NCI-H345 treated with DMSO at 0.1 percent for 48 hours (cell line): ENCODE measurements around the gene RHEBL1.

Source experiments
- DNase-seq: peaks from one replicate; lab custom pipeline; 2025; ENCODE audit not compliant: unreplicated experiment; lab: John Stamatoyannopoulos, UW

RHEBL1 gene

DNA sequence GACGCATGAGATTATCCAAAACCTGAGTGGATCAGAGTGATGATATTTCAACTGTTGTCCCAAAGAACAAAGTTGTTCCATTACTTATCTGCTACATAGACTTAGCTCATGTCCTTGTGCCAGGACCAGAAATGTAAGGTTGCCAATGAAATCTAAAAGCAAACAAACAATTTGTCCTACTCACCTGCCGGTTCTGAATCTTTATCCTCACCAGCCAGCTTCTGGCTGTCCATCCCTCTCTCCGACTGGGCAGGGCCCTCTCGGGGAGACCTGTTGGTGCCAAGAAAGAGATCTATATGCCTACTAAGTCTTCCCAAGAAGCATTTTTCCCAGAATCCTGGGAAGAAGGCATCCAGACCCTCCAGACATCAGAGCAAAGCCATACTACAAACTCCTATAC lies 14.7 kb downstream of the RHEBL1 start:
- no peak for DNase-seq

DNA sequence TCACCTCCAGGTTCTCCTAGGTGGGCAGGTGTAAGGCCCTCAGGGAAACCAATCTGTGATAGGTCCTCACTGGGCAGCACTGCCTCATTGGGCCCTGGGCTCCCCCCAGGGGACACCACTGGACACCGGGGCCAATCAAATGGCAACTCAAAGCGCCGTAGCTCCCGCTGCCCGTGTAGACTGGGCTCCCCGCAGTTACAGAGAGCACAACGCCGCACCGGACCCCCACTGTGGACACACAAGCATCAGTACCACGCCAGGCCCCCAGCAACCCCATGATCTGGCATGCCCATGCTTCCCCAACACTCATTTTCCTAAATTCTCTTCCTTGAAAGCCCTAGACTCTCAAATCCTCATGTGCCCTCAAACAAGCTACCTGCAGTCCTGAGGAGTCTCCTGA lies 15.3 kb downstream of the RHEBL1 start:
- no peak for DNase-seq

DNA sequence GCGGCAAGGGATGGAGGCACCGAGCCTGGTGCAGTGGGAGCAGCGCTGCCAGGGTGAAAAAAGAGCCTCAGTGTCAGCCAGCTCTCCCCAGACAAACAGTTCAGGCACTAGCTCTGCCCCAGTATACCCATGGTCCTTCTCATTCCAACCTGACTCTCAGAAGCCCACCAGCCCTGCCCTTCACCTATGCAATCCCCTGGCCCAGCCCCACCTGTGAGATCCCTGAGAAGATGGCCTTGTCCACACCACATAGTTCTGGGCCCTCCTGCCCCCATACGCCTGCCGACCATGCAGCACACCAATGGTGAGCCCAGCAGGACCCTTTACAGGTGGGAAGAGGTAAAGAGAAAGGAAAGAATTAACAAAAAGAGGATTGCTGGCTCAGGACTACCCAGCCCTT lies 15.7 kb downstream of the RHEBL1 start:
- no peak for DNase-seq

DNA sequence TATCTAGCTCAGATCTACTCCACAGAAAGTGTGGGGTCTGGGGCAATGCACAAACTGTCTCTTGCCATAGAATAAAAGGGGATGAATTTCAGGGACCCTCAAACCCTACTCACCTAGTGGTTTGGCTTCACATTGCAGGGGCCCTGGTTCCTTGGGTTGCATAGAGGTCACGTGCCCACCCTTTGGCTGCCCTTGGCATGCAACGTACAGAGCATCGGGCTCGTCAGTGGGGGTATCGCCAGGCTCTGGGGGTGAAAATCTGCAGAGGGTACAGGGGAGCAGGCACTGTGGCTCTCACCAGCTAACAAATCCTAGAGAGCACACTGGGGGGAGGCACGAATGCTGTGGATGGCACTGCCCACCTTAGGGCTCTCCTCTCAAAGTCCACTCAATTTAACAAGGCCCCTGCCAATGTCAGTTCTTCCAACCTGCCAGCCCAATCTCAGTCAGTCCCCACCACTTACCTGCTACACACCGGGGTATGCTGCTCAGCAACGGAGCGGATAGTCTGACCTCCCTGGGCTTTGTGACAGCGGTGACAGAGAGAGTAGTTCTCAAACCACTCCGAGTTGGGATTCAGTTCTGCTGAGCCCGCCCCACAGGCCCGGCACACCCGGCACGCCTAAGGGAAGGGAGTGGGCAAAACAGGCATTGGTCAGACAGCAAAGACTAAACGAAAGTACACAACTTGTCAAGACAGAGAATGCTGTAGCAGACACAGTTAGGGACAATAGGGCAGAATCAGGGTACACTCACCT lies 17.1 kb downstream of the RHEBL1 start:
- no peak for DNase-seq

DNA sequence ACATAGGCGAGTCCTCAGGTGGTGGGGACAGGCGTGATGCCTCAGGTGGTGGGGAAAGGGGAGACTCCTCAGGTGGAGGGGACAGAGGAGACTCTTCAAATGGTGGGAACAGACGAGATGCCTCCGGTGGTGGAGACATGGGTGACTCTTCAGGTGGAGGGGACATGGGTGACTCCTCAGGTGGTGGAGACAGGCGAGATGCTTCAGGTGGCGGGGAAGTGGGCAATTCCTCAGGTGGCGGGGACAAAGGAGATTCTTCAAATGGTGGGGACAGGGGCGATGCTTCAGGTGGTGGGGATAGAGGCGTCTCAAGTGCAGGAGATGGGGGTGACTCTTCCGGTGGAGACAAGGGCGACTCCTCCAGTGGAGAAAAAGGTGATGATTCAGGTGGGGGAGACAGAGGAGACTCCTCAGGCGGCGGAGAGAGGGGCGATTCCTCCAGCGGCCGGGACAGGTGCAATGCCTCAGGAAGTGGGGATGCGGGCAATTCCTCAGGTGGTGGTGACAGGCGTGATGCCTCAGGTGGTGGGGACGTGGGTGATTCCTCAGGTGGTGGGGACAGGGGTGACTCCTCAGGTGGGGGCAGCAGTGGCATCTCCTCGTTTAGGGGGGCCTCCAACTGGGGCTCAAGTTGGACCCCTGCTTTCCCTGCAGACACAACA lies 17.9 kb downstream of the RHEBL1 start:
- no peak for DNase-seq

DNA sequence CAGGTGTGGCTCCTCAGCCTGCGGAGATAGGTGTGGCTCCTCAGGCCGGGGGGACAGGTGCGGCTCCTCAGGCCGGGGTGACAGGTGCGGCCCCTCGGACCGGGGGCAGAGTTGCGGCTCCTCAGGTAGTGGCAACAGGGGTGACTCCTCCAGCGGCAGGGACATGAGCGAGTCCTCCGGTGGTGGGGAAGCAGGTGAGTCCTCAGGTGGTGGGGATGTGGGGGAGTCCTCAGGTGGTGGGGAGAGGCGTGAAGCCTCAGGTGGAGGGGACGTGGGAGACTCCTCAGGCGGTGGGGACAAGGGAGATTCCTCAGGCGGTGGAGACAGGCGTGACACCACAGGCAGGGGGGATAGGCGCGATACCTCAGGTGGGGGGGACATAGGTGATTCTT lies 18.4 kb downstream of the RHEBL1 start:
- no peak for DNase-seq

DNA sequence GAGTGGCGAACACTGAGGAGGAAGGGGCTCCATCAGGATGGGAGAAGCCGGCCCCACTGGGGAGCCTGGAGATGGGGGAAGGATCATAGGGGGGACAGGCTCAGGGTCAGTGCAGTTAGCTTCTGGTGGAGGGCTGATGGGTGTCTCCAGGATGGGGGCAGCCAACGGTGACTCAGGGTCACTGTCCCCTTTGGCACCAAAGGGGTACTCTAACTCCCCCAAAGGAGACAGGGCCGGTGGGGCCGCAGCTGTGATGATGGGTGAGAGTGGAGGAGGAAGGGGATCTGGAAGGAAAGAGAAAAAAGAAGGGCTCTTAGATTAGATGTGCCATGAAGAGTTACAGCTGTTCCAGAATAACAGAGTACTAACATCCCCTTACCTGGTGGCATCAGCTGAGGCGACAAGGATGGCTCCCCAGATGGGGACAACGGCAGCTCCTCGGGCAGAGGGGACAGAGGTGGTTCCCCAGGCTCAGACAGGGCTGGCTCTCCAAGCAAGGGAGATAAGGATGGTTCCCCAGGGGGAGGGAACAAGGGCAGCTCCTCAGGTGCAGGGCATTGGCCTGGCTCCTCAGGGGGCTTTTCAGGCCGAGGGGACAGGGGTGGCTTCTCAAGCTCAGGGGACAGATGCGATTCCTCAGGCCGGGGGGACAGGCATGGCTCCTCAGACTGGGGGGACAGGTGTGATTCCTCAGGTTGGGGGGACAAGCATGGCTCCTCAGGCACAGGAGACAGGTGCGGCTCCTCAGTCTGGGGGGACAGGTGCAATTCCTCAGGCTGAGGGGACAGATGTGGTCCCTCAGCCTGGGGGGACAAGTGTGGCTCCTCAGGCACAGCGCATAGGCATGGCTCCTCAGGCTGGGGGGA lies 19.0 kb downstream of the RHEBL1 start:
- no peak for DNase-seq

DNA sequence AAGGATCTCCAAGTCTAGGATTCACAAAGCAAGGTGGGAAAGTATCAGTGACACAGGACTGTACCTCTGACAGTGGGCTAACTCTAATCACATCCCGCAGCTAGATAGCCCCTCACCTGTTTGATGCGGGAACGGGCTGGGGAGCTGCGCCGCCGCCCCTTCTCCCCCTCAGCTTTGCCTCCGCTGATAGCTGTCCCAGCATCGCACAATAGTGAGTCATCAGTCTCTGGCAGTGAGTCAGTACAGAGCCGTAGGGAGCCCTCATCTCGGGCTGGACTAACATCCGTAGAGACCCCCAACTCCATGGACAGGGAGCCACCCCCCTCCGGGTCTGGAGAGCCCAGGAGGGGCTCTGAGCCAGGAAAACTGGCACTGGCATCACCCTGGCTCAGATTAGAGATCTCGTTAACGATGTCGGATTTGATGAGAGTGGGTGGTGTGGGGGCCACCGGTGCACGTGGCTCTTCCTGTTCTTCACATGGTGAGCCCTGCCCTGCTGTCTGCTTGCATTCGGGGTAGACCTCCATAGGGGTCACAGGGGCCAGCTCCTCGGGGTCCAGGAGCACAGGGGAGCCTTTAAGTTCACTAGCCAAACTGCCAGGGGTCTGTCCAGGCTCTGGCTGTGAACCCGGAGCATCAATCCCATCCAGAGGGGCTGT lies 20.1 kb downstream of the RHEBL1 start:
- DNase-seq, result no peak

DNA sequence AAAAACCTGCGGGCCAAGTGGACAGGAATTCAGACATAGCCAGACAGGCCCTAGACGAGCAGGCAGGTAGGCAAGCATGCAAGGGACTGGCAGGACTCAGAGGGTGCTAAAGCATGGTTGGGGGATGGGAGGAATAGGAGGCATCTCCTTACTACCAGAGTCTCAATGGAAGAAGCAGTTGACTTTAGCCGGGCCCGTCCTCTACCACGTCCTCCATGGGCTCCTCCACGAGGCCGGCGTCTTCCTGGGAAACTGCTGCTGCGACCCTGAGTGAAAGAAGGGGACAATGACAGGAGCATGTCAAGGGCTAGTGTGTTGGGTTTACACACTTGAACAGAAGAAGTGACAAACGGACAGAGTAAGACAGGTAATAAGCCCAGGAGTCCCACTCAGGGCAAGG lies 20.8 kb downstream of the RHEBL1 start:
- no peak for DNase-seq

DNA sequence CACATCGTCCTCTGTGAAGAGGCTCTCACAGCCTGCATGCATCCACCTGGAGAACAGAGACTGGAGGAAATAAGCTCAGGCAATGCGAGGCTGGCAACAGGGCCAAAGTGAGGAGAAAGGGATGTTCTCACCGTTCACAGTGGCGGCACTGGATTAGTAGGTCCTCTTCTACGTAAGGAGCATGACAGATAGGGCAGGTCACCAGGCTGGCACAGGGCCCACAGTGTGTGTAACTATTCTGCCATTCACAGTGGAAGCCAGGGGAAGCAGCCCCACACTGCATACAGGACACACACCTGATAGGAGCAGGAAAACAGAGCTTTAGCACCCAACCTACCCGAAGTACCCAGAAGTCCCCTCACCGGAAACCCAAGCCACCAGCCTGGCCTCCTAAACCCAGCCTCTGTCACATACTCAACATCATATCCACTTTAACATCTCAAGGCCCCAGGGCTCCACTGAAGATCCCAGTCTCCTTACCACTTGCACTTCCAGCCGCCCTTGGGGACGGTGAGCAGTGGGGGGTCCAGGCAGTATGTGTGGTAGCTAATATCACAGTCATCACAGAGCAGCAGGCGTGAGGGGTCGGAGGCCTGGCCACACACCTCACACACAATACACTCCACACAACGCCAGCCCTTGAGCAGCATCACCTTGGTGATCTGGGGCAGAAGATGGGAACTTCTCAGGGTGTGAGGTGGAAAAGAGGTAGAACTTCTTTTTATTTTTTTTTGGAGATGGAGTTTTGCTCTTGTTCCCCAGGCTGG lies 23.5 kb downstream of the RHEBL1 start:
- no peak for DNase-seq

DNA sequence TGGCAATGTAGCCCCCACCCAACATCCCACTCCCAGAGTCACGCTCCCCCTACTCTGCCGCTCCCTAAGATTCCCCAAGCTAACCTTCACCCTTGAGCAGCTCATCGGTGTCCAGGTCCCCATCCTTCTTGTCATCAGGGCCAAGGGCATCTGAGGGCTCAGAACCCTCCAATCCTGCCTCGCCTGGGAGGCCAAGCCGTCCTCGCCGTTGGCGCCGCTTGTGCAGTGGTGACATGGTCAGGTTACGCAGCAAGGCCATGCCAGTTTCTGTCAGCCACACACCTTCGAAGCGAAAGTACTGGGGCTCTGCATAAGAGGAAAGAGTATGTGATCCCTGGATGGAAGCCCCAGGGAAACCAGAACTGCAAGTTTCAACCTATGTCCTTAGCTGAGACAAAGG lies 25.1 kb downstream of the RHEBL1 start:
- DNase-seq, result no peak

DNA sequence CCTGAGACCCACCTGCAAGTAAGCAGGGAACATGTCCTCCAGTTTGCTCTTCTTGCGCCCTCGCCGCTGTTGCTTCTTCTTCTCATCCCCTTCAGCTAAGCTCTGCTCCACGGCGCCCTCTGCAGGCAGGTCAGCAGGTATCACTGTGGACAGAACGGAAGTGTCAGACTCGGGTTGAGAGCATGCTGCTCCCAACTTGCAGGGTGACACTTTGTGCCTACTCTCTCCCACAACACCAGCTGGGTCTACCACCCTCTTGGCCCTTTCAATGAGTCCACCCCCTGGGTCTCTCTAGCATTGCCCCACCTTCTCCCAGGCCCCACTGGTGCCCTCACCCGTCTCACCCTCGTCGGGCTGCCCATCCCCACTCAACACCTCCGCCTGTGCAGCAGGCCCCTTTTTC lies 25.9 kb downstream of the RHEBL1 start:
- no peak for DNase-seq

DNA sequence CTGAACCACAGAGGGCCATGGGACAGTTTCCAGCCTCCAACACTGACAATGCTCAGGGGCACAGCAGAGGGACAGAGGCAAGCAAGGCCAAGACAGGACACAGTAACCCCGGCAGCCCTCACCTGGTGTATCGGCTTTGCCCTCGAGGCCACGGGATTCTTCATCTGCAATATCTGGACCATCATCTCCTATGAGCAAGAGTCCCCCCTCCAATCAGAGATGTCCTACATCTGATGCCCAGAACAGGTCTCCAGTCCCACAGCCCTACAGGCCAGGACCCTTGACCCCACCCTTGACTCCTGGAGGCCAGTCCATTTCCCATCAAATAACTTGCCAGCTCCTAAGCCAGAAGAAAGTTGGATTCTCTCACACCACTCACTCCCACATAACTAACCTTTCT lies 26.5 kb downstream of the RHEBL1 start:
- no peak for DNase-seq

DNA sequence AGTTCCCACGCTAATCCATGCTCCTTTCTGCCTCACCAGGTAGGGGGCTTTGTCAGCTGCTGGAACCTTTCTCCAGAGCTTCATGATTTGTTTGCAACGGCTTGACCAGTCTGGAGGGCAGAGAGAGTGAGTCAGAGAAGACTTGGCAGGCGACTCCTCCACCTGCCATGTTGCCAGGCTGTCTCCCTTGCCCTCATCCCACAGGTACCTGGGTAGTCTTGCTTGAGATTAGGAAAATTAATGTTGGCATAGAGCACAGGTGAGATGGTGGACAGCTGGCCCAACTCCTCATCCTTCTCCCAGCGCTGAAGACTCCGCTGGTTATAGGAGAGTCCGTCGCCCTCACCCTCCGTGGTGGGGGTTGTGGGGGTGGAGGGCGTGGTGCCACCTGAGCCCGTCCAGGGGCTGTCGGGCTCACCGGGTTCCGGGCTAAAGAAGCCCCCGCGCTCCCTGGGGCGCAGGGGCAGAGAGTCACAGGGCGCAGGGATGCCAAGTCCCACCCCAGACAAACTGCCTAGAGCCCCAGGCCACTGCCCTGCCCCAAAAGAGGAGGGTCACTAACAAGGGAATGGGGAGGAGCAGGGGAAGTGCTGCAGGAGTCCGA lies 27.8 kb downstream of the RHEBL1 start:
- no peak for DNase-seq

DNA sequence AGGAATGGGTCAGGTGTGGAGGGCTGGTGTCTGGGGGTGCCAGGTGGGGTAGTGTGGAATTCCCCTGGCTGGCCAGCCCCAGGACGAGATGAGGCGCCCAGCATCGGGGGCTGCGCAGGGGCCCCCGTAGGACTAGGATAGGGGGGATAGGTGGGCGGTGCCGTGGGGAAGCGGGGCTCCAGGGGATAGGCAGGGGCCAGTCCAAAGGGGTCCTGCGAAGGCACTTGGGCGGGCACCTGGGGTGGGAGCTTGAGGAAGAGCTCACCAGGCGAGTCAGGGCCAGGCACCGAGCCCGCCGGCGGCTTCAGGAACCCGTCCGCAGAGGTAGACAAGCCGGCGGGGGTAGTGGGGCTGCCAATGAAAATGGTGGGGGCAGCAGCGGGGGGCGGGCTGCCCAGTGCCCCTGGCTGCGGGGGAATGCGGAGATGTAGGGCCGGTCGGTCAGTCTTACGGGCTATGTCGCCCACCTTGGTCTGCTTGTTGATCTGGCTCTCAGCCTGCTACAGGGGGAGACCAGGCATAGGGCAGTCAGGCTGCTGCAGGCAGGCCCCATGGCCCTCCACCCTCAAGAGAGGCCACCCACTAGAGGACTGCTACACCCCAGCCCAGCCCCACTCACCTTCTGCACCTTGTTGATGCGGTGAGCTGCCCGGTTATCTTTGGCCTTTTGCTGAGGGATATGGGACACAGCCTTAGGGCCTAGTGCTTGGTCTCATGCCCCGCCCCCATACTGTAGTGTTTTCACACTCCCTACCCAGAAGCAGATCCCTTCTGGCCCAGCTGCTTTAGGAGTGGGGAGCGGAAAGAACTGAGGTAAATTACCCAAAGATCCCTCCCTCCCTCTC lies 28.5 kb downstream of the RHEBL1 start:
- no peak for DNase-seq

DNA sequence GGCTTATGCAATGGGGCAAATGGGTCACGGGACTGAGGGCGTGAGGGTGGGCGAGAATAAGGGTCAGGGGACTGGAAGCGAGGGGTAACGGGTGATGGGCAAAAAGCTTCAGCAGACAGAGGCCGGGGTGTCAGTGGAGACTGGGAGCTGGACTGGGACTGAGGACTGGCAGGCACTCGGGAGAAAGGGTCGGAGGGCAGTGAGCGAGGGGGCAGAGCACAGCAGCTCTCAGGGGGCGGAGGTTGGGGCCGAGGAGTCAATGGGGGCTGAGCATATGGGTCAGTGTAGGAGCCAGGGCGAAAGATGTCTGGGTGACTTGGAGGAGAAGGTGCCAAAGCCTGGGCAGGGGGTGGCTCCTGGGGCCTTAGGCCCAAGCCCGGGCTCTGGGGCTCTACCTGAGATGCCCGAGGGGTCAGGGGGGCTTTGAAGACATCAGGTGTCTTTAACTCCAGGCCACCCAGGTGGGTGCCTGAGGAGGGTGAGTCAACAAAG lies 29.4 kb downstream of the RHEBL1 start:
- no peak for DNase-seq

DNA sequence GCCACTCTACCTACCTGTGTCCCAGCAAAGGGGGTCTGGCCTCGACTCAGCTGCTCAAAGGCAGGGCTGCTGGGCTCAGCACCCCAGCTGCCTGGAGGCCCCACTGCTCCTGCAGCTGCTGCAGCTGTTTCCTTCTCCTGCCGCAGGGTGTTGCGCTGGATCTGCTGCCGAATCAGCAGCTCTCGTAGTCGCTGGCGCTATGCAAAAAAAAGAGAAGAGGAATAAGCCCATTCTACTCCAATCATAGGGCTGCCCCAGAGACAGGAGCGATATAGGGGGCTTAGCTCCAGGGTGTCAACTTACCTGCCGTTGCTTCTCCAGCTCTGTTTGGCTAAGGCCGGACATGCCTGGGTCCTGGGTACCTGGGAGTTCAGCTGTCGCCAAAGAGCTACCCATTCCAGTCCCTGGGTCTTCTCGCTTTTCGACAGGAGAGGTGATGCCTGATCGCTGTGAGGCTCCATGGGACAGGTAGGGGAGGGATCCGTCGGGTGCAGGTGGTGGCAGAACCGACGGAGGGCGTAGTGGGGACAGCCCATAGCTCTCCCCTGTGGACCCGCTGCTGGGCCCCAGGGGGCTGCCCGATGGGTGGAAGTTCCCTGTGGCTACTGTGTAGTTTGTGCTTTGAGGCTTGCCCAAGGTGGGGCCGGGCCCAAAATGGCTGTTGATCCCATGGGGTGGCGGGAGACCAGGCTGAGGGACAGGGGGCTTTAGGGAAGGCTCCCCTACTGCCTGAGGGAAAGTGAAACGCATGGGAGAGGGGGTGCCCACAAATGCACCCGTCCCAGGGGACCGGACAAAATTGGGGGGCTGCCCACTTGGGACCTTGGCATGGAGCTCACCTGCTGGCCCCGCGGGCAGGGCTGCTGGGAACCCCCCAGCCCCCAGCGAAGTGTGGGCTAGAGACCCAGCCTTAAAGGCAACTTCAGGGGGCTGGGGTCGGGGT lies 30.1 kb downstream of the RHEBL1 start:
- DNase-seq, result no peak

DNA sequence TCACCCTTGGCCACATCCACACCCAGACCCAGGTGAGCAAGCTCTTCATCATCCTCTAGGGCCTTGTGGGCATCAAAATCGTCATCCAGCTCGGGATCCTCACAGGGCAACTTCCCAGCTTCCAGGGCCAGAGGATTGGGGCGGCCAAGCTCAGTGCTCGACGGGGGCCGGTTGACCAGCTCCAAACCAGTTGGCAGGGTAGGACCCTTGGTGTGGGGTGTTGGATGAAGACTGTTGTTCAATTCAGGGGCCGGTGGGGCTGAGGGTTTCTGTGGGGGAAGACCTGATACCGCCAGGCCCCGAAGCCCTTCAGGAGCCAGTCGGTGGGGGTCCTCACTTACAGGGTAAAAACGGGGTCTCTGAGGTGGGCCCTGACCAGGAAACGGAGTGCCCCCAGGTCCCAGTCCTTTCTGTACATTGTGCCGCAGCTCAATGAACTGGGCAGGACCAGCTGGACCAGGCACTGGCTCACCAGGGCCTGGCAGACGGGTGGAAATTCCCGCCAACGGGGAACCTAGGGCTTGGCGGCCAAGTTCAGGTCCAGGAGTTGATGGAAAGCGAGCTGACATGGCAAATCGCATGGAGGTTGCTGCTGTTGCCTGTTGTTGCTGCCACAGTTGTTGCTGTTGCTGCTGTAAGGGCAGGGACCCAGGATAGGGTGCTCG lies 31.4 kb downstream of the RHEBL1 start:
- DNase-seq, result no peak
